Measurements from ENCODE around the gene NUP88. TPM values are rescaled to one million over a fixed set of nuclear protein-coding genes. Genes with fewer than 3 reads are reported as not detected.

The NUP88 gene
- total RNA-seq, 1 donor from 2014 or later, result 37.3 TPM

DNA sequence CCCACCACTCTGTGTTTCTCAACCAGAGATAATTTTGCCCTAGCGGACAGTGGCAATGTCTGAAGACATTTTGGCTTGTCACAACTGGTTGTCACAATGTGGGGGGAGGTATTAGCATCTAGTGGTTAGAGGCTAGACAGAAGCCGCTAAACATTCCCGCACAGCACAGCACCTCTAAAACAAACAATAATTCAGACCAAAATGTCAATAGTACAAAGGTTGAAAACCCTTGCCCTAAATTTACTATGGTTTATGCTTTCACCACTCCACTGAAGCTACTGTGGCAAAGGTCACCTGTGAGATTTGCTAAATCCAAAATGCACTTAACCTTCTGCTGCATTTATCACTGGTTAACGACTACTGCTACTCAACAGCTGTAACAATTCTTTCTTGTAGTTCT, 14.1 kb downstream of the NUP88 start:
- Histone ChIP-seq H3K27me3 (ENCODE audit: low read depth) (no peaks in the 10 kb centered on the region), H3K4me1 (no peaks in the 10 kb centered on the region), H3K9me3 (replicated peaks) (no peaks in the 10 kb centered on the region), H3K27ac (replicated peaks) (no peak overlapping the region), H3K36me3 (peaks cover 99% of the 10 kb centered on the region), H3K4me3 (no peak overlapping the region)
- DNase-seq, result no peak
- intact Hi-C loops (cut with micrococcal nuclease), result no loop called here
- TF ChIP-seq, protein P1, sequence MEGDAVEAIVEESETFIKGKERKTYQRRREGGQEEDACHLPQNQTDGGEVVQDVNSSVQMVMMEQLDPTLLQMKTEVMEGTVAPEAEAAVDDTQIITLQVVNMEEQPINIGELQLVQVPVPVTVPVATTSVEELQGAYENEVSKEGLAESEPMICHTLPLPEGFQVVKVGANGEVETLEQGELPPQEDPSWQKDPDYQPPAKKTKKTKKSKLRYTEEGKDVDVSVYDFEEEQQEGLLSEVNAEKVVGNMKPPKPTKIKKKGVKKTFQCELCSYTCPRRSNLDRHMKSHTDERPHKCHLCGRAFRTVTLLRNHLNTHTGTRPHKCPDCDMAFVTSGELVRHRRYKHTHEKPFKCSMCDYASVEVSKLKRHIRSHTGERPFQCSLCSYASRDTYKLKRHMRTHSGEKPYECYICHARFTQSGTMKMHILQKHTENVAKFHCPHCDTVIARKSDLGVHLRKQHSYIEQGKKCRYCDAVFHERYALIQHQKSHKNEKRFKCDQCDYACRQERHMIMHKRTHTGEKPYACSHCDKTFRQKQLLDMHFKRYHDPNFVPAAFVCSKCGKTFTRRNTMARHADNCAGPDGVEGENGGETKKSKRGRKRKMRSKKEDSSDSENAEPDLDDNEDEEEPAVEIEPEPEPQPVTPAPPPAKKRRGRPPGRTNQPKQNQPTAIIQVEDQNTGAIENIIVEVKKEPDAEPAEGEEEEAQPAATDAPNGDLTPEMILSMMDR (IDR thresholded peaks at IDR 0.05; ENCODE audit: borderline replicate concordance), result no peak

GRCh38 chr17:5399767-5400166, 19.7 kb downstream of the NUP88 start:
- no peaks in the 10 kb centered on the region for H3K9me3 ChIP-seq (replicated peaks)
- no peaks in the 10 kb centered on the region for H3K27me3 ChIP-seq (ENCODE audit: low read depth)
- H3K4me1 ChIP-seq, result no peaks in the 10 kb centered on the region
- DNase-seq, result no peak
- TF ChIP-seq, protein P1 (IDR thresholded peaks at IDR 0.05; ENCODE audit: borderline replicate concordance), result no peak
- intact Hi-C loops (cut with micrococcal nuclease), result no loop called here
- no peak overlapping the region for H3K27ac ChIP-seq (replicated peaks)
- H3K4me3 ChIP-seq, result no peak overlapping the region
- H3K36me3 ChIP-seq, result peaks cover 99% of the 10 kb centered on the region

DNA sequence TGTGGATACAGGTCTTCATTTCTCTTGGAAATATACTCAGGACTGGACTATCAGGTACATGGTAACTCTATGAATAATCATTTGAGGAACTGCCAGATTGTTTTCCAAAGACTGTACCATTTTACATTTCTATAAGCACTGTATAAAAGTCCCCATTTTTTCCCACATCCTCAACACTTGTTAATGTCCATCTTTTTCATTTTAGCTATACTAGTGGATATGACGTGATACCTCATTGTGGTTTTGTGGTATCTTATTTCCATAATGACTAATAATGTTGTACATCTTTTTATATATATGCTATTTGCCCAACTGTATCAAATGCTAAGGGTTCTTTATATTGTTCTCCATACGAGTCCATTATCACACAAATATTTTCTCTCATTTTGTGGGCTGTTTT, 22.9 kb downstream of the NUP88 start:
- Histone ChIP-seq H3K27ac (replicated peaks) (no peak overlapping the region), H3K36me3 (peaks cover 98% of the 10 kb centered on the region), H3K4me1 (no peaks in the 10 kb centered on the region), H3K4me3 (no peak overlapping the region), H3K9me3 (replicated peaks) (no peaks in the 10 kb centered on the region), H3K27me3 (ENCODE audit: low read depth) (no peaks in the 10 kb centered on the region)
- no peak for DNase-seq
- TF ChIP-seq, protein P1 (IDR thresholded peaks at IDR 0.05; ENCODE audit: borderline replicate concordance), result no peak
- intact Hi-C loops (cut with micrococcal nuclease), result no loop called here

- Histone ChIP-seq H3K27me3 (ENCODE audit: low read depth) (no peaks in the 10 kb centered on the region), H3K36me3 (peaks cover 96% of the 10 kb centered on the region), H3K4me3 (no peak overlapping the region), H3K4me1 (no peaks in the 10 kb centered on the region), H3K27ac (replicated peaks) (peak overlapping the region; percentile 6), H3K9me3 (replicated peaks) (no peaks in the 10 kb centered on the region)
- intact Hi-C loops (cut with micrococcal nuclease), result no loop called here
- TF ChIP-seq, protein P1 (IDR thresholded peaks at IDR 0.05; ENCODE audit: borderline replicate concordance), result no peak
- no peak for DNase-seq
Measured at GRCh38 chr17:5391678-5392077, 27.8 kb downstream of the NUP88 start.

DNA sequence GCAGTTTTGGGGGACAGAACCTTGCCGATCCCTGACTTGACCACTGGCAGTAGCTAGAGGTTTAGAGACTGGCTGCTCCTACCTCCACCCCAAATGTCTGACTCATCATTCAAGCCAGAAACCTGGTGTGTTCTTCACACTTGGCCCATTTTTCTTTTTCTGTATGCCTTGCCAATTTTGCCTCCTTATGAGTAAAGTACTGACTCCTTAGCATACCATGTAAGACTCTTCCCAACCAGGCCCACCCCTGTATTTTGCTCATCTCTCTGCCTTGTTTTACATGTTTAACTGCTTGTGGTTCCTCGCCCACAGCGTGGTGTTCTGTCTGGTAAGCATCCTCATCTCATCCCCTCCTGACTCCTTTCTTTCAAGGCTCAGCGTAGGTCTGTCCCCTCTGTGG, 37.9 kb downstream of the NUP88 start:
- Histone ChIP-seq H3K27me3 (ENCODE audit: low read depth) (no peaks in the 10 kb centered on the region), H3K27ac (replicated peaks) (no peak overlapping the region), H3K9me3 (replicated peaks) (no peaks in the 10 kb centered on the region), H3K4me1 (no peaks in the 10 kb centered on the region), H3K36me3 (peaks cover 100% of the 10 kb centered on the region), H3K4me3 (no peak overlapping the region)
- TF ChIP-seq, protein P1 (IDR thresholded peaks at IDR 0.05; ENCODE audit: borderline replicate concordance), result no peak
- DNase-seq, result no peak
- intact Hi-C loops (cut with micrococcal nuclease), result no loop called here

All from left ventricle myocardium inferior (tissue), 1 donor.